Upper lobe of left lung (tissue), 4 donors: Measurements from ENCODE around the gene GRHL1.

ENCODE experiments used
- CTCF ChIP-seq, 6 experiments: fragments of 450-650 bp in 4 of 6; fragments of 200-600 bp in 2 of 6; sonication (generic) in 2 of 6; IDR thresholded peaks; one replicate each; pipeline ENCODE4 v1.5.1; 2016 to 2019; ENCODE audit warnings: antibody characterized with exemption in 6 of 6
- EP300 ChIP-seq, 4 donors: sonication (generic); formaldehyde crosslinking; IDR thresholded peaks; one replicate each; pipeline ENCODE4 v1.5.1; 2017; ENCODE audit warnings: antibody characterized with exemption in 4 of 4, control low read depth in 2 of 4
- POLR2A ChIP-seq, 4 donors: fragments of 450-650 bp; IDR thresholded peaks; one replicate each; pipeline ENCODE4 v1.5.1; 2016 to 2017; ENCODE audit warnings: antibody characterized with exemption in 4 of 4, mild to moderate bottlenecking in 2 of 4
- POLR2AphosphoS5 ChIP-seq, 2 donors: sonication (generic); formaldehyde crosslinking; IDR thresholded peaks; one replicate each; pipeline ENCODE4 v1.5.1; 2017; ENCODE audit warnings: antibody characterized with exemption in 2 of 2

GRCh38 chr2:9964334-9964980, 13.0 kb downstream of the GRHL1 start:
- TF ChIP-seq CTCF (IDR thresholded peaks at IDR 0.05) = no peak
- no peak for TF ChIP-seq POLR2A (IDR thresholded peaks at IDR 0.05)
- no peak for TF ChIP-seq POLR2AphosphoS5 (IDR thresholded peaks at IDR 0.05)
- no peak for TF ChIP-seq EP300 (IDR thresholded peaks at IDR 0.05)
